HL-60 (cell line): ENCODE measurements around the gene GJD4.

Source experiments
- DNase-seq, 2 experiments: peaks; one replicate each; pipeline ENCODE4 v3.0.0-alpha.2; 2010 to 2020; ENCODE audit warnings: low read depth in 1 of 2, low spot score in 1 of 2
- H3K27ac ChIP-seq: fragments of 250-450 bp; sonication (Bioruptor Pico); replicated peaks from 2 replicates; pipeline ENCODE4 v1.5.1; 2020; ENCODE audit warnings: mild to moderate bottlenecking, moderate library complexity
- H3K27me3 ChIP-seq: fragments of 250-450 bp; sonication (Bioruptor Pico); 2 replicates; pipeline ENCODE4 v1.5.1; 2021; ENCODE audit warnings: mild to moderate bottlenecking, moderate library complexity; ENCODE audit not compliant: insufficient read depth, poor library complexity, severe bottlenecking
- H3K4me3 ChIP-seq: replicated peaks from 2 replicates; pipeline ENCODE4 v1.5.1; 2011; ENCODE audit warnings: mild to moderate bottlenecking, control low read depth, low read length; ENCODE audit not compliant: insufficient read depth
- CTCF ChIP-seq: IDR thresholded peaks from one replicate; pipeline ENCODE4 v1.5.1; 2011; ENCODE audit warnings: low read length, control low read depth, inconsistent platforms; ENCODE audit not compliant: insufficient read depth
- GABPA ChIP-seq: IDR thresholded peaks from 2 replicates; pipeline ENCODE4 v1.6.1; 2012; ENCODE audit warnings: low read depth
- POLR2AphosphoS5 ChIP-seq: IDR thresholded peaks from 2 replicates; pipeline ENCODE4 v1.6.1; 2012; ENCODE audit warnings: low read depth
- REST ChIP-seq: IDR thresholded peaks from 2 replicates; pipeline ENCODE4 v1.6.1; 2012; ENCODE audit warnings: low read depth; ENCODE audit not compliant: insufficient replicate concordance
- SPI1 ChIP-seq: IDR thresholded peaks from 2 replicates; pipeline ENCODE4 v1.6.1; 2012; ENCODE audit warnings: low read depth, mild to moderate bottlenecking, borderline replicate concordance

The GJD4 gene

GRCh38 chr10:35613597-35614226, 8.6 kb downstream of the GJD4 start:
- Histone ChIP-seq H3K4me3 (no peak overlapping the region), H3K27ac (no peak overlapping the region), H3K27me3 (no peaks in the 10 kb centered on the region)
- no peak for DNase-seq
- TF ChIP-seq SPI1: no peak

GRCh38 chr10:35614312-35614711, 9.2 kb downstream of the GJD4 start:
- no peak overlapping the region for H3K27ac ChIP-seq
- TF ChIP-seq GABPA (no peak), SPI1 (no peak), POLR2AphosphoS5 (no peak), REST (no peak), CTCF (no peak)

GRCh38 chr10:35626971-35627507, 21.9 kb downstream of the GJD4 start:
- DNase-seq: no peak
- Histone ChIP-seq H3K27ac (no peak overlapping the region), H3K4me3 (no peak overlapping the region), H3K27me3 (no peaks in the 10 kb centered on the region)
- TF ChIP-seq CTCF (no peak), POLR2AphosphoS5 (no peak), GABPA (no peak), REST (no peak), SPI1 (no peak)

More at GRCh38 chr10:35614312-35614711, 9.2 kb downstream of the GJD4 start:
- DNase-seq: no peak
- H3K27me3 ChIP-seq: no peaks in the 10 kb centered on the region
- H3K4me3 ChIP-seq: no peak overlapping the region

GRCh38 chr10:35631404-35631803, 26.3 kb downstream of the GJD4 start:
- TF ChIP-seq POLR2AphosphoS5 (no peak), SPI1 (no peak), GABPA (no peak), REST (no peak), CTCF (no peak)
- Histone ChIP-seq H3K4me3 (no peak overlapping the region), H3K27me3 (no peaks in the 10 kb centered on the region), H3K27ac (no peak overlapping the region)
- DNase-seq: no peak
